ENCODE measurements around the gene TSHZ1.

GRCh38 chr18:75214332-75214690 is 3.7 kb downstream of the TSHZ1 start:
- TF ChIP-seq, protein P1, sequence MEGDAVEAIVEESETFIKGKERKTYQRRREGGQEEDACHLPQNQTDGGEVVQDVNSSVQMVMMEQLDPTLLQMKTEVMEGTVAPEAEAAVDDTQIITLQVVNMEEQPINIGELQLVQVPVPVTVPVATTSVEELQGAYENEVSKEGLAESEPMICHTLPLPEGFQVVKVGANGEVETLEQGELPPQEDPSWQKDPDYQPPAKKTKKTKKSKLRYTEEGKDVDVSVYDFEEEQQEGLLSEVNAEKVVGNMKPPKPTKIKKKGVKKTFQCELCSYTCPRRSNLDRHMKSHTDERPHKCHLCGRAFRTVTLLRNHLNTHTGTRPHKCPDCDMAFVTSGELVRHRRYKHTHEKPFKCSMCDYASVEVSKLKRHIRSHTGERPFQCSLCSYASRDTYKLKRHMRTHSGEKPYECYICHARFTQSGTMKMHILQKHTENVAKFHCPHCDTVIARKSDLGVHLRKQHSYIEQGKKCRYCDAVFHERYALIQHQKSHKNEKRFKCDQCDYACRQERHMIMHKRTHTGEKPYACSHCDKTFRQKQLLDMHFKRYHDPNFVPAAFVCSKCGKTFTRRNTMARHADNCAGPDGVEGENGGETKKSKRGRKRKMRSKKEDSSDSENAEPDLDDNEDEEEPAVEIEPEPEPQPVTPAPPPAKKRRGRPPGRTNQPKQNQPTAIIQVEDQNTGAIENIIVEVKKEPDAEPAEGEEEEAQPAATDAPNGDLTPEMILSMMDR (IDR thresholded peaks at IDR 0.05; ENCODE audit: low read depth, low read length) = no peak
- TF ChIP-seq, protein P2, sequence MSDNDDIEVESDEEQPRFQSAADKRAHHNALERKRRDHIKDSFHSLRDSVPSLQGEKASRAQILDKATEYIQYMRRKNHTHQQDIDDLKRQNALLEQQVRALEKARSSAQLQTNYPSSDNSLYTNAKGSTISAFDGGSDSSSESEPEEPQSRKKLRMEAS (IDR thresholded peaks at IDR 0.05; ENCODE audit: low read depth, low read length) = no peak
- no peak for TF ChIP-seq MYC (IDR thresholded peaks at IDR 0.05; ENCODE audit: low read depth, low read length)
